SK-N-SH treated with all-trans-retinoic acid at 6 μM for 48 hours (cell line): ENCODE results near the gene PGAM5.

ENCODE experiments used
- ATAC-seq: fragments of 200-7000 bp; cut with Tn5 transposase; 3 replicates; pipeline ENCODE4 v1.9.1; 2020; ENCODE audit warnings: mild to moderate bottlenecking, moderate library complexity
- ARNTL ChIP-seq: fragments of 450-650 bp; formaldehyde crosslinking; IDR thresholded peaks from 2 replicates; pipeline ENCODE4 v1.5.0; 2020; ENCODE audit warnings: low read depth, mild to moderate bottlenecking, moderate library complexity, borderline replicate concordance
- BACH2 ChIP-seq: fragments of 250-450 bp; sonication (Bioruptor Pico); IDR thresholded peaks from 2 replicates; pipeline ENCODE4 v1.9.0; 2021; ENCODE audit warnings: mild to moderate bottlenecking, borderline replicate concordance
- CSDC2 ChIP-seq: fragments of 250-450 bp; sonication (Bioruptor Pico); IDR thresholded peaks from 2 replicates; pipeline ENCODE4 v1.5.0; 2020; ENCODE audit warnings: mild to moderate bottlenecking, moderate library complexity
- ESRRG ChIP-seq: fragments of 250-450 bp; sonication (Bioruptor Pico); IDR thresholded peaks from 2 replicates; pipeline ENCODE4 v1.6.1; 2021; ENCODE audit warnings: mild to moderate bottlenecking
- GLIS3 ChIP-seq: fragments of 250-450 bp; sonication (Bioruptor Pico); IDR thresholded peaks from 2 replicates; pipeline ENCODE4 v1.5.0; 2020; ENCODE audit warnings: mild to moderate bottlenecking, moderate library complexity
- ISL1 ChIP-seq: fragments of 250-450 bp; sonication (Bioruptor Pico); IDR thresholded peaks from 2 replicates; pipeline ENCODE4 v2.1.2; 2022; ENCODE audit warnings: mild to moderate bottlenecking, moderate library complexity
- PATZ1 ChIP-seq: fragments of 250-450 bp; sonication (Bioruptor Pico); IDR thresholded peaks from 2 replicates; pipeline ENCODE4 v1.8.0; 2020; ENCODE audit warnings: mild to moderate bottlenecking, moderate library complexity, borderline replicate concordance
- POU6F1 ChIP-seq: fragments of 250-450 bp; sonication (Bioruptor Pico); IDR thresholded peaks from 2 replicates; pipeline ENCODE4 v1.8.0; 2021; ENCODE audit warnings: low read depth, mild to moderate bottlenecking, moderate library complexity, borderline replicate concordance
- PPARA ChIP-seq: fragments of 250-450 bp; sonication (Bioruptor Pico); IDR thresholded peaks from 2 replicates; pipeline ENCODE4 v1.5.0; 2020; ENCODE audit warnings: mild to moderate bottlenecking, borderline replicate concordance
- RARB ChIP-seq: fragments of 250-450 bp; sonication (Bioruptor Pico); IDR thresholded peaks from 2 replicates; pipeline ENCODE4 v1.8.0; 2021; ENCODE audit warnings: mild to moderate bottlenecking, moderate library complexity
- SNAI2 ChIP-seq: fragments of 250-450 bp; sonication (Bioruptor Pico); IDR thresholded peaks from 2 replicates; pipeline ENCODE4 v1.5.0; 2020; ENCODE audit warnings: mild to moderate bottlenecking, moderate library complexity
- TOX ChIP-seq: fragments of 250-450 bp; sonication (Bioruptor Pico); IDR thresholded peaks from 2 replicates; pipeline ENCODE4 v1.8.0; 2021; ENCODE audit warnings: mild to moderate bottlenecking, moderate library complexity, borderline replicate concordance
- ZFP3 ChIP-seq: fragments of 250-450 bp; sonication (Bioruptor Pico); IDR thresholded peaks from 2 replicates; pipeline ENCODE4 v1.5.0; 2020; ENCODE audit warnings: mild to moderate bottlenecking, moderate library complexity
- ZFP30 ChIP-seq: fragments of 450-650 bp; formaldehyde crosslinking; IDR thresholded peaks from 2 replicates; pipeline ENCODE4 v1.5.0; 2022; ENCODE audit warnings: mild to moderate bottlenecking, moderate library complexity
- ZNF565 ChIP-seq: fragments of 450-650 bp; formaldehyde crosslinking; conservative IDR thresholded peaks from 2 replicates; pipeline ENCODE4 v1.5.0; 2020; ENCODE audit warnings: low read depth, mild to moderate bottlenecking, moderate library complexity
- ZNF70 ChIP-seq: fragments of 450-650 bp; formaldehyde crosslinking; IDR thresholded peaks from 2 replicates; pipeline ENCODE4 v1.5.0; 2020; ENCODE audit warnings: mild to moderate bottlenecking, moderate library complexity
- TF ChIP-seq, protein P1 (sequence below): fragments of 250-450 bp; sonication (Bioruptor Pico); IDR thresholded peaks from 2 replicates; pipeline ENCODE4 v1.5.1; 2021; ENCODE audit warnings: mild to moderate bottlenecking, moderate library complexity
- TF ChIP-seq, protein P2 (sequence below): fragments of 250-450 bp; sonication (Bioruptor Pico); IDR thresholded peaks from 2 replicates; pipeline ENCODE4 v1.5.1; 2020; ENCODE audit warnings: low read depth, mild to moderate bottlenecking, moderate library complexity
- TF ChIP-seq, protein P3 (sequence below): fragments of 250-450 bp; sonication (Bioruptor Pico); IDR thresholded peaks from 2 replicates; pipeline ENCODE4 v1.5.0; 2020; ENCODE audit warnings: mild to moderate bottlenecking, moderate library complexity

PGAM5 gene

GRCh38 chr12:132739600-132740312 lies 29.1 kb downstream of the PGAM5 start (continued):
- TF ChIP-seq POU6F1 (no peak), RARB (CRISPR knock-in tag) (no peak), ARNTL (CRISPR knock-in tag) (no peak), CSDC2 (CRISPR knock-in tag) (no peak), TOX (CRISPR knock-in tag) (no peak), PPARA (CRISPR knock-in tag) (no peak), GLIS3 (CRISPR knock-in tag) (no peak)
- TF ChIP-seq, protein P1, sequence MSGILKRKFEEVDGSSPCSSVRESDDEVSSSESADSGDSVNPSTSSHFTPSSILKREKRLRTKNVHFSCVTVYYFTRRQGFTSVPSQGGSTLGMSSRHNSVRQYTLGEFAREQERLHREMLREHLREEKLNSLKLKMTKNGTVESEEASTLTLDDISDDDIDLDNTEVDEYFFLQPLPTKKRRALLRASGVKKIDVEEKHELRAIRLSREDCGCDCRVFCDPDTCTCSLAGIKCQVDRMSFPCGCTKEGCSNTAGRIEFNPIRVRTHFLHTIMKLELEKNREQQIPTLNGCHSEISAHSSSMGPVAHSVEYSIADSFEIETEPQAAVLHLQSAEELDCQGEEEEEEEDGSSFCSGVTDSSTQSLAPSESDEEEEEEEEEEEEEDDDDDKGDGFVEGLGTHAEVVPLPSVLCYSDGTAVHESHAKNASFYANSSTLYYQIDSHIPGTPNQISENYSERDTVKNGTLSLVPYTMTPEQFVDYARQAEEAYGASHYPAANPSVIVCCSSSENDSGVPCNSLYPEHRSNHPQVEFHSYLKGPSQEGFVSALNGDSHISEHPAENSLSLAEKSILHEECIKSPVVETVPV (CRISPR knock-in tag) = no peak

- no peak for ATAC-seq
- TF ChIP-seq POU6F1 = no peak
- TF ChIP-seq ZFP3 = no peak
- no peak for TF ChIP-seq PPARA (CRISPR knock-in tag)
- no peak for TF ChIP-seq TOX (CRISPR knock-in tag)
- no peak for TF ChIP-seq ESRRG (CRISPR knock-in tag)
- no peak for TF ChIP-seq ISL1 (CRISPR knock-in tag)
- TF ChIP-seq BACH2 (CRISPR knock-in tag) = no peak
- no peak for TF ChIP-seq ZFP30 (CRISPR knock-in tag)
- TF ChIP-seq RARB (CRISPR knock-in tag) = no peak
- TF ChIP-seq, protein P2, sequence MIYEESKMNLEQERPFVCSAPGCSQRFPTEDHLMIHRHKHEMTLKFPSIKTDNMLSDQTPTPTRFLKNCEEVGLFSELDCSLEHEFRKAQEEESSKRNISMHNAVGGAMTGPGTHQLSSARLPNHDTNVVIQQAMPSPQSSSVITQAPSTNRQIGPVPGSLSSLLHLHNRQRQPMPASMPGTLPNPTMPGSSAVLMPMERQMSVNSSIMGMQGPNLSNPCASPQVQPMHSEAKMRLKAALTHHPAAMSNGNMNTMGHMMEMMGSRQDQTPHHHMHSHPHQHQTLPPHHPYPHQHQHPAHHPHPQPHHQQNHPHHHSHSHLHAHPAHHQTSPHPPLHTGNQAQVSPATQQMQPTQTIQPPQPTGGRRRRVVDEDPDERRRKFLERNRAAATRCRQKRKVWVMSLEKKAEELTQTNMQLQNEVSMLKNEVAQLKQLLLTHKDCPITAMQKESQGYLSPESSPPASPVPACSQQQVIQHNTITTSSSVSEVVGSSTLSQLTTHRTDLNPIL (CRISPR knock-in tag) = no peak
- TF ChIP-seq, protein P1 (CRISPR knock-in tag) = no peak
- no peak for TF ChIP-seq ZNF70 (CRISPR knock-in tag)
- TF ChIP-seq PATZ1 = no peak
- no peak for TF ChIP-seq ZNF565 (CRISPR knock-in tag)
- TF ChIP-seq CSDC2 (CRISPR knock-in tag) = no peak
- TF ChIP-seq GLIS3 (CRISPR knock-in tag) = no peak
- TF ChIP-seq, protein P3, sequence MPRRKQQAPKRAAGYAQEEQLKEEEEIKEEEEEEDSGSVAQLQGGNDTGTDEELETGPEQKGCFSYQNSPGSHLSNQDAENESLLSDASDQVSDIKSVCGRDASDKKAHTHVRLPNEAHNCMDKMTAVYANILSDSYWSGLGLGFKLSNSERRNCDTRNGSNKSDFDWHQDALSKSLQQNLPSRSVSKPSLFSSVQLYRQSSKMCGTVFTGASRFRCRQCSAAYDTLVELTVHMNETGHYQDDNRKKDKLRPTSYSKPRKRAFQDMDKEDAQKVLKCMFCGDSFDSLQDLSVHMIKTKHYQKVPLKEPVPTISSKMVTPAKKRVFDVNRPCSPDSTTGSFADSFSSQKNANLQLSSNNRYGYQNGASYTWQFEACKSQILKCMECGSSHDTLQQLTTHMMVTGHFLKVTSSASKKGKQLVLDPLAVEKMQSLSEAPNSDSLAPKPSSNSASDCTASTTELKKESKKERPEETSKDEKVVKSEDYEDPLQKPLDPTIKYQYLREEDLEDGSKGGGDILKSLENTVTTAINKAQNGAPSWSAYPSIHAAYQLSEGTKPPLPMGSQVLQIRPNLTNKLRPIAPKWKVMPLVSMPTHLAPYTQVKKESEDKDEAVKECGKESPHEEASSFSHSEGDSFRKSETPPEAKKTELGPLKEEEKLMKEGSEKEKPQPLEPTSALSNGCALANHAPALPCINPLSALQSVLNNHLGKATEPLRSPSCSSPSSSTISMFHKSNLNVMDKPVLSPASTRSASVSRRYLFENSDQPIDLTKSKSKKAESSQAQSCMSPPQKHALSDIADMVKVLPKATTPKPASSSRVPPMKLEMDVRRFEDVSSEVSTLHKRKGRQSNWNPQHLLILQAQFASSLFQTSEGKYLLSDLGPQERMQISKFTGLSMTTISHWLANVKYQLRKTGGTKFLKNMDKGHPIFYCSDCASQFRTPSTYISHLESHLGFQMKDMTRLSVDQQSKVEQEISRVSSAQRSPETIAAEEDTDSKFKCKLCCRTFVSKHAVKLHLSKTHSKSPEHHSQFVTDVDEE (CRISPR knock-in tag) = no peak
- no peak for TF ChIP-seq SNAI2 (CRISPR knock-in tag)
These were observed 29.6 kb downstream of the PGAM5 start for GRCh38 chr12:132740313-132740646.
